Ishikawa (cell line): ENCODE results near the gene LTC4S.

Source experiments
- EP300 ChIP-seq: IDR thresholded peaks from 2 replicates; pipeline ENCODE4 v1.6.1; 2012; ENCODE audit warnings: borderline replicate concordance
- FOXM1 ChIP-seq: IDR thresholded peaks from 2 replicates; pipeline ENCODE4 v1.6.1; 2012; ENCODE audit warnings: low read depth, borderline replicate concordance
- REST ChIP-seq: IDR thresholded peaks from 2 replicates; pipeline ENCODE4 v1.6.1; 2012; ENCODE audit warnings: low read depth, mild to moderate bottlenecking
- TAF1 ChIP-seq: IDR thresholded peaks from 2 replicates; pipeline ENCODE4 v1.6.1; 2012; ENCODE audit warnings: low read depth, mild to moderate bottlenecking
- TEAD4 ChIP-seq: IDR thresholded peaks from 2 replicates; pipeline ENCODE4 v1.6.1; 2012
- YY1 ChIP-seq: IDR thresholded peaks from 2 replicates; pipeline ENCODE4 v1.6.1; 2012; ENCODE audit warnings: low read depth

DNA sequence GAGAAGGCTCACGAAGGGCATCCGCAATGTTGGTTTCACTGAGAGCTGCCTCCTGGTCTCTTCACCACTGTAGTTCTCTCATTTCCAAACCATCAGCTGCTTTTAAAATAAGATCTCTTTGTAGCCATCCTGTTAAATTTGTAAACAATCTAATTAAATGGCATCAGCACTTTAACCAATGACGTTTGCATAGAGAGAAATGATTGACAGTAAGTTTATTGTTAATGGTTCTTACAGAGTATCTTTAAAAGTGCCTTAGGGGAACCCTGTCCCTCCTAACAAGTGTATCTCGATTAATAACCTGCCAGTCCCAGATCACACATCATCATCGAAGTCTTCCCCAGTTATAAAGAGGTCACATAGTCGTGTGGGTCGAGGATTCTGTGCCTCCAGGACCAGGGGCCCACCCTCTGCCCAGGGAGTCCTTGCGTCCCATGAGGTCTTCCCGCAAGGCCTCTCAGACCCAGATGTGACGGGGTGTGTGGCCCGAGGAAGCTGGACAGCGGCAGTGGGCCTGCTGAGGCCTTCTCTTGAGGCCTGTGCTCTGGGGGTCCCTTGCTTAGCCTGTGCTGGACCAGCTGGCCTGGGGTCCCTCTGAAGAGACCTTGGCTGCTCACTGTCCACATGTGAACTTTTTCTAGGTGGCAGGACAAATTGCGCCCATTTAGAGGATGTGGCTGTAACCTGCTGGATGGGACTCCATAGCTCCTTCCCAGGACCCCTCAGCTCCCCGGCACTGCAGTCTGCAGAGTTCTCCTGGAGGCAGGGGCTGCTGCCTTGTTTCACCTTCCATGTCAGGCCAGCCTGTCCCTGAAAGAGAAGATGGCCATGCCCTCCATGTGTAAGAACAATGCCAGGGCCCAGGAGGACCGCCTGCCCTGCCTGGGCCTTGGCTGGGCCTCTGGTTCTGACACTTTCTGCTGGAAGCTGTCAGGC lies 43.6 kb downstream of the LTC4S start:
- TF ChIP-seq TEAD4 = no peak
- no peak for TF ChIP-seq YY1
- TF ChIP-seq REST = no peak
- TF ChIP-seq TAF1 = no peak
- TF ChIP-seq EP300 = no peak
- TF ChIP-seq FOXM1 = no peak
